Suppressor macrophage treated with lipopolysaccharide for 1 hour (primary cell): ENCODE results near the gene CERS1.

Experiments
- DNase-seq, 3 donors: peaks; one replicate each; pipeline ENCODE4 v3.0.0-alpha.2; 2020 to 2022

Gene CERS1

GRCh38 chr19:18898607-18899408, 2.9 kb upstream of the CERS1 start:
- DNase-seq, result no peak

GRCh38 chr19:18898081-18898606, 2.2 kb upstream of the CERS1 start:
- DNase-seq, result peak in 1 of 3 donors; percentile 10

GRCh38 chr19:18897094-18898029, 1.4 kb upstream of the CERS1 start:
- DNase-seq, result no peak

GRCh38 chr19:18896421-18896841, 473 bp upstream of the CERS1 start:
- DNase-seq, result peak in 2 of 3 donors; percentile 12 to 34

- peak; percentile 64 to 83 (median 64) for DNase-seq
These were observed 727 bp downstream of the CERS1 start for GRCh38 chr19:18895038-18895823.

- no peak for DNase-seq
These were observed 1.5 kb downstream of the CERS1 start for GRCh38 chr19:18894254-18895037.

GRCh38 chr19:18893587-18894253, 2.2 kb downstream of the CERS1 start:
- no peak for DNase-seq

- DNase-seq, result no peak
These were observed 5.8 kb downstream of the CERS1 start for GRCh38 chr19:18889949-18890745.

GRCh38 chr19:18886972-18887371, 9.0 kb downstream of the CERS1 start:
- DNase-seq, result no peak

GRCh38 chr19:18883526-18884304, 12.2 kb downstream of the CERS1 start:
- no peak for DNase-seq

GRCh38 chr19:18881491-18881890, 14.5 kb downstream of the CERS1 start:
- DNase-seq, result no peak

- peak; percentile 28 to 52 (median 30) for DNase-seq
These were observed 16.2 kb downstream of the CERS1 start for GRCh38 chr19:18879579-18880373.

GRCh38 chr19:18878858-18879578, 16.9 kb downstream of the CERS1 start:
- DNase-seq, result no peak

- DNase-seq, result no peak
These were observed 17.7 kb downstream of the CERS1 start for GRCh38 chr19:18878058-18878797.

- no peak for DNase-seq
These were observed 19.1 kb downstream of the CERS1 start for GRCh38 chr19:18876865-18877264.

- no peak for DNase-seq
These were observed 20.2 kb downstream of the CERS1 start for GRCh38 chr19:18875726-18876125.

- DNase-seq, result no peak
These were observed 24.4 kb downstream of the CERS1 start for GRCh38 chr19:18871543-18871942.
